Endothelial cell of umbilical vein (primary cell): ENCODE results near the gene ZNF775. TPM values are rescaled to one million over a fixed set of nuclear protein-coding genes. Genes with fewer than 3 reads are reported as not detected.

Experiments
- BruUV-seq: library from RNA; stranded (reverse); fragments of 400-500 nt; replicated peaks from 2 replicates; lab custom pipeline; 2021; lab: Mats Ljungman, UMichigan
- CTCF ChIA-PET: fragments of 300-600, 350-600 bp; sonication (Branson Sonifier 250); formaldehyde crosslinking; loops from one replicate; lab custom pipeline; 2021; ENCODE audit warnings: antibody characterized with exemption, inconsistent platforms; lab: Charles Lee
- POLR2A ChIA-PET: fragments of 300-600, 350-600 bp; sonication (Branson Sonifier 250); formaldehyde crosslinking; loops from one replicate; lab custom pipeline; 2021; ENCODE audit warnings: antibody characterized with exemption, inconsistent platforms; lab: Charles Lee
- DNase-seq: peaks from one replicate; pipeline ENCODE4 v3.0.0-alpha.2; 2011; ENCODE audit warnings: low read depth, low spot score
- FAIRE-seq: peaks from 2 replicates; lab custom pipeline; 2011; peaks lifted over from hg19 to GRCh38; lab: Jason Lieb, UNC
- H2AFZ ChIP-seq: 2 replicates; pipeline ENCODE4 v1.6.0; 2012; ENCODE audit warnings: low read depth, low read length, control low read depth, inconsistent platforms
- H3K27ac ChIP-seq: 2 replicates; pipeline ENCODE4 v1.5.1; 2011; ENCODE audit warnings: low read depth, mild to moderate bottlenecking, control low read depth, low read length, moderate library complexity; ENCODE audit not compliant: insufficient read depth
- H3K27me3 ChIP-seq, 2 experiments: 2 replicates each; pipeline versions ENCODE4 v1.6.0 to v1.6.1; 2011; ENCODE audit warnings: low read length in 2 of 2, mixed read lengths in 1 of 2; ENCODE audit not compliant: control insufficient read depth in 2 of 2, insufficient read depth in 2 of 2
- H3K36me3 ChIP-seq, 2 experiments: 2 replicates in 1 of 2; 3 replicates in 1 of 2; pipeline ENCODE4 v1.5.1; 2011; ENCODE audit warnings: low read length in 2 of 2, mild to moderate bottlenecking in 1 of 2, moderate library complexity in 1 of 2; ENCODE audit not compliant: control insufficient read depth in 2 of 2, insufficient read depth in 2 of 2; ENCODE audit errors: extremely low read depth in 1 of 2
- H3K4me1 ChIP-seq: 3 replicates; pipeline ENCODE4 v1.5.1; 2011; ENCODE audit warnings: mild to moderate bottlenecking, low read length; ENCODE audit not compliant: control insufficient read depth, insufficient read depth; ENCODE audit errors: extremely low read depth
- H3K4me2 ChIP-seq: 2 replicates; pipeline ENCODE4 v1.6.1; 2011; ENCODE audit warnings: low read length, control low read depth, mixed read lengths; ENCODE audit not compliant: insufficient read depth
- H3K4me3 ChIP-seq, 3 experiments: fragments of 200-600 bp in 1 of 3; sonication (generic), shearing (Covaris generic) in 1 of 3; replicated peaks in 1 of 3; 2 replicates each; pipeline ENCODE4 v1.5.1; 2011 to 2016; ENCODE audit warnings: control low read depth in 3 of 3, low read length in 3 of 3, mild to moderate bottlenecking in 2 of 3, inconsistent platforms in 1 of 3, low read depth in 1 of 3, moderate library complexity in 1 of 3; ENCODE audit not compliant: insufficient read depth in 1 of 3
- H3K79me2 ChIP-seq: 2 replicates; pipeline ENCODE4 v1.6.0; 2012; ENCODE audit warnings: low read length, inconsistent platforms; ENCODE audit not compliant: control insufficient read depth, insufficient read depth
- H3K9ac ChIP-seq: replicated peaks from 2 replicates; pipeline ENCODE3; 2011; ENCODE audit warnings: low read length, control low read depth; ENCODE audit not compliant: insufficient read depth; ENCODE audit errors: extremely low read depth
- H3K9me1 ChIP-seq: replicated peaks from 3 replicates; pipeline ENCODE4 v1.6.0; 2011; ENCODE audit warnings: mild to moderate bottlenecking, low read length; ENCODE audit not compliant: control insufficient read depth, insufficient read depth; ENCODE audit errors: extremely low read depth
- H3K9me3 ChIP-seq: replicated peaks from 2 replicates; pipeline ENCODE4 v1.5.1; 2012; ENCODE audit warnings: low read length, inconsistent platforms; ENCODE audit not compliant: control insufficient read depth, insufficient read depth
- H4K20me1 ChIP-seq: replicated peaks from 2 replicates; pipeline ENCODE3; 2011; ENCODE audit warnings: mild to moderate bottlenecking, low read length; ENCODE audit not compliant: control insufficient read depth, insufficient read depth; ENCODE audit errors: extremely low read depth
- EZH2 ChIP-seq: IDR thresholded peaks from 2 replicates; pipeline ENCODE4 v1.6.1; 2012; ENCODE audit warnings: borderline replicate concordance, low read depth, mild to moderate bottlenecking, moderate library complexity, low read length, inconsistent platforms; ENCODE audit not compliant: severe bottlenecking
- FOS ChIP-seq: IDR thresholded peaks from 2 replicates; pipeline ENCODE4 v1.6.1; 2011; ENCODE audit warnings: mild to moderate bottlenecking, low read length, moderate library complexity, borderline replicate concordance; ENCODE audit not compliant: insufficient read depth
- GATA2 ChIP-seq: IDR thresholded peaks from 2 replicates; pipeline ENCODE4 v1.7.0; 2011; ENCODE audit warnings: low read depth, mild to moderate bottlenecking, moderate library complexity, mixed read lengths, low read length; ENCODE audit not compliant: insufficient read length, insufficient read depth
- JUN ChIP-seq: IDR thresholded peaks from 2 replicates; pipeline ENCODE4 v1.6.1; 2011; ENCODE audit warnings: borderline replicate concordance, low read depth; ENCODE audit not compliant: insufficient read length, insufficient read depth
- POLR2AphosphoS5 ChIP-seq: IDR thresholded peaks from 2 replicates; pipeline ENCODE4 v1.6.1; 2012; ENCODE audit warnings: low read depth, mild to moderate bottlenecking, control low read depth, low read length, moderate library complexity; ENCODE audit not compliant: insufficient read depth
- dilution Hi-C: fragments of 300-500 bp; cut with MboI; formaldehyde crosslinking; loops from one replicate; pipeline ENCODE4 v1.15.0; 2019; ENCODE audit warnings: low sequenced_read_pairs; ENCODE audit not compliant: extremely low pct_ligation_motif_present
- intact Hi-C: fragments of 100-400 bp; cut with micrococcal nuclease; formaldehyde crosslinking; loops from one replicate; pipeline ENCODE4 v1.10.0; 2022
- polyA plus RNA-seq, 4 experiments: library from polyadenylated mRNA; depleted of rRNA in 3 of 4; stranded (reverse) in 3 of 4; unstranded in 1 of 4; fragments of >200 nt; gene quantifications; 2 replicates each; pipeline versions ENCODE4 v1.2.1 to v1.2.3, GENCODE V29; 2011 to 2012; ENCODE audit warnings: missing spikeins in 1 of 4
- total RNA-seq: library from RNA; stranded (reverse); gene quantifications from 2 replicates; pipeline ENCODE4 v1.2.3, GENCODE V29; 2021
- TF ChIP-seq, protein P1 (sequence below), 2 donors: IDR thresholded peaks; 1 replicate in 1 of 2; 2 replicates in 1 of 2; pipeline ENCODE4 v1.5.1; 2011; ENCODE audit warnings: low read length in 2 of 2, mild to moderate bottlenecking in 2 of 2, moderate library complexity in 2 of 2, control low read depth in 1 of 2, inconsistent platforms in 1 of 2, low read depth in 1 of 2; ENCODE audit not compliant: insufficient read depth in 1 of 2; ENCODE audit errors: extremely low read depth in 1 of 2

Gene ZNF775
- total and polyA plus RNA-seq, 2 donors (not counting 3 experiments of a cell fraction or from before 2014, with no cell fraction given) = 5.8 to 8.3 TPM

DNA sequence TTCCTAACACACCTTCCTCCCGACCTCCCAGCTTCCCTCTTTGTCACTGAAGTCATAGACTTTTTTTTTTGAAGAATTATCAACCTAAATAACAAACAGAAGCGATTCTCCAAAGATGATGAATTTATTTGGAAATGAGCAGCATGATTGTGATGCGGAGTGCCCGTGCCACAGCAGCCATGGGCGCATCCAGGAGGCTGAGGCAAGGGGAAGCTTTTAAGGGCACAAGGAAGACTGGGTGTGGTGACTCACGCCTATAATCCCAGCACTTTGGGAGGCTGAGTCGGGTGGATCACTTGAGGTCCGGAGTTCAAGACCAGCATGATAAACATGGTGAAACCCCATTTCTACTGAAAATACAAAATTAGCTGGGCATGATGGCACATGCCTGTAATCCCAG is 55.1 kb downstream of the ZNF775 start:
- H3K79me2 ChIP-seq = no peaks in the 10 kb centered on the region
- no peaks in the 10 kb centered on the region for H4K20me1 ChIP-seq
- no peak overlapping the region for H3K9ac ChIP-seq
- TF ChIP-seq FOS (no peak), EZH2 (no peak), JUN (no peak), GATA2 (no peak), POLR2AphosphoS5 (no peak)
- TF ChIP-seq, protein P1, sequence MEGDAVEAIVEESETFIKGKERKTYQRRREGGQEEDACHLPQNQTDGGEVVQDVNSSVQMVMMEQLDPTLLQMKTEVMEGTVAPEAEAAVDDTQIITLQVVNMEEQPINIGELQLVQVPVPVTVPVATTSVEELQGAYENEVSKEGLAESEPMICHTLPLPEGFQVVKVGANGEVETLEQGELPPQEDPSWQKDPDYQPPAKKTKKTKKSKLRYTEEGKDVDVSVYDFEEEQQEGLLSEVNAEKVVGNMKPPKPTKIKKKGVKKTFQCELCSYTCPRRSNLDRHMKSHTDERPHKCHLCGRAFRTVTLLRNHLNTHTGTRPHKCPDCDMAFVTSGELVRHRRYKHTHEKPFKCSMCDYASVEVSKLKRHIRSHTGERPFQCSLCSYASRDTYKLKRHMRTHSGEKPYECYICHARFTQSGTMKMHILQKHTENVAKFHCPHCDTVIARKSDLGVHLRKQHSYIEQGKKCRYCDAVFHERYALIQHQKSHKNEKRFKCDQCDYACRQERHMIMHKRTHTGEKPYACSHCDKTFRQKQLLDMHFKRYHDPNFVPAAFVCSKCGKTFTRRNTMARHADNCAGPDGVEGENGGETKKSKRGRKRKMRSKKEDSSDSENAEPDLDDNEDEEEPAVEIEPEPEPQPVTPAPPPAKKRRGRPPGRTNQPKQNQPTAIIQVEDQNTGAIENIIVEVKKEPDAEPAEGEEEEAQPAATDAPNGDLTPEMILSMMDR (IDR thresholded peaks at IDR 0.05; ENCODE audit: extremely low read depth in 1 of 2, insufficient read depth in 1 of 2, low read depth in 1 of 2, low read length in 2 of 2) = no peak
- no peak overlapping the region for H3K4me3 ChIP-seq
- POLR2A ChIA-PET = no interaction called here
- H3K9me1 ChIP-seq = no peaks in the 10 kb centered on the region
- no peak overlapping the region for H3K27ac ChIP-seq
- DNase-seq (no peak), FAIRE-seq (no peak)
- no peaks in the 10 kb centered on the region for H3K9me3 ChIP-seq
- H3K4me2 ChIP-seq = no peak overlapping the region
- H3K4me1 ChIP-seq = no peaks in the 10 kb centered on the region
- H2AFZ ChIP-seq = no peak overlapping the region
- intact Hi-C loops (no loop called here), dilution Hi-C loops (no loop called here)
- no peaks in the 10 kb centered on the region for H3K36me3 ChIP-seq
- peaks cover 5 to 10% of the 10 kb centered on the region in 2 experiments for H3K27me3 ChIP-seq
- CTCF ChIA-PET = interaction anchor here (1.3 kb wide), 1 partner anchor 13 kb away, joined by 4 read pairs; no protein-coding TSS in a partner anchor
- no TSS peak for BruUV-seq
